HG03159 (cell line): ENCODE data around the gene OR5B3.
"Not testable (repeated sequence)": the region's sequence is repeated elsewhere in the genome, so short reads cannot be mapped to it uniquely, and the experiment has no call there.

Experiments
- ATAC-seq: cut with Tn5 transposase; IDR thresholded peaks from one replicate; pipeline ENCODE4 v1.9.1; 2021; ENCODE audit warnings: mild to moderate bottlenecking, moderate library complexity; ENCODE audit not compliant: unreplicated experiment

OR5B3 gene

DNA sequence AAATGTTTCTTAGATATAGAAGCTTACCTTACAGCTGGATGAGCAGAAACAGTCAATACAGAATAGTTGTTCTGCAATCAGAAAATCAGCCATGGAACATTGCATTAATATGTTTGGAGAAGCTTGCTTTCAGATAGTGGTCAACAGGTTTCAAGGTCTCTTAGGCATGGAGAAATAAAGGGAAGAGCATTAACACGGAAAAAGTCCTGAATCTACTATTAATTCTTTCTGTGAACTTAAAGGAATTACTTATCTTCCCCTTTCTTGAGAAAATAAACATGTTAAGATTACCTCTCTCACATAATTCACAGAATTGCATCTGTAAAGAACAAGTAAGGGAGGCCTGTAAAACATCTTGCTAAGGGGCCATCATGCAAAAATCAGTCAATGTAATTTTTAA is at the start of gene OR5B3:
Gene OR5B3, minus strand, starts transcription at position 101 of the 400 bp plus-strand sequence. CDS start 3,465 bp downstream, outside the sequence.
- no peak for ATAC-seq

DNA sequence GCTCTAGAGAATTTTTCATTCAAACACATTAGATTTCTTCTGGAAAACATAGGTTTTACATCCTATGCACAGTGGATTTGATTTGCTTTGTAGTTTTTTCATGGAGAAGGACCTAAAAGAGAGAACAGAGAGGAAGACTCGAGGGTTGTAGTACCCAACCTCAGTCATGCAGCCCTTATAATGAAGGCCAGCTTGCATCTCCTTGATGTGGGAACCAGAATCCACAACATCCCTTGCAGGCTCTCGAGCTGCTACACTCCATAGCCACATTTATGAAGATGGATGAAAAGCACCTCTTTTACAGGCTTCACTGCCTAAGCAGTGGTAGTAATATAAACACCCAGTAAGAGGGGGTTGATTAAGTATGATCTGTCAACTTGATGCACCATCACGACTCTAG is 44.9 kb upstream of the OR5B3 start:
- no peak for ATAC-seq

DNA sequence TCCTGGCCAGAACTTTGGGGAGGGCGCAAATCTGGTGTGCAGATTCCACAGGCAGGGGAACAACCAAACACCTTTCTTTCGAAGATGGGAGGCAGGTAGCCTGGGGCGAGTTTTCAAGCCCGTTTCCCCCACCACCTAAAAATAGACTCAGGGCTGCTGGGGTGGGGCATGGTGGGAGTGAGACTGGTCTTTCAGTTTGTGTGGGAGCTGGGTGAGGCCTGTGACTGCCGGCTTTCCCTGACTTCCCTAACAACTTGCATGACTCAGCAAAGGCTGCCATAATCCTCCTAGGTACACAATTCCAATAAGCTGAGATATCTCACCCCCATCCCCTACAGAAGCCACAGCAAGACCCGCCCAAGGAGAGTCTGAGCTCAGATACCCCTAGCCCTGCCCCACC is 39.6 kb upstream of the OR5B3 start:
- ATAC-seq, result no peak

DNA sequence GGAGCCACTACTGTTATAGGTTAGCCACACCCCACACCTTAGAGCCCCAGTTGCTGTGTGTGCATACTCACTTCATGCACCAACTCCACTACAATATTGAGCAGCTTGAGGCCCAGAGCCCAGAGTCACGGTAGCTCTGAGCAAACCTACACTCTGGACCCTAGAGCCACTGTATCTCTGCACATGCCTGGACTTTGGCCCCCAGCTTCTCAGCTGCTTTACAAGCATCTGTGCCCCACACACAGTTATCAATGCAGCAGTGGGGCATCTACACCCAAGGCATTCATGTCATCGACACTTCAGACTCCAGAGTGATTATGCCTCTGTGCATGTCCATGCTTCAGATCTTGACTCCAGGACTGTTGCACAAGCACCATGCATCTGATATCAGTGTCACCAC is 37.6 kb upstream of the OR5B3 start:
- no peak for ATAC-seq

DNA sequence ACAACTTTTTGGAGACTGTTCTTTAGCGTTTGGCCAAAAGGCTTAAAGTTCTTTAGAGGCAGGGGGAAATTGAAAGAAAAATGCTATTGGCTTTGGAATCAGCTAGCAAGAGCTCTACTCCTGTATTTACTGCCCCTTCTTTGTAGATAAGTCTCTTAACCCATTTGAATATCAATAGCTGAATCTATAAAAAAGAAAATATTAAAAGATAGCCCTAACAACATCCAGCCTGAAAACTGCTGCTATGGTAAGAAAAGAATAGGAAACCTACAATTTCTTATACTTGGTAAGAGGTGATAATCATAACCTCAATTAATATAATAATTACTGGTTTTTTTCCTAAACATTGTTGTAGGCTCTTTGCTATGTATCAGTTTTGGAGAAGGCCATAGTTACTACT is 35.5 kb upstream of the OR5B3 start, which contains the start of gene OR5B12:
Gene OR5B12, minus strand, starts transcription at position 101 of the 400 bp plus-strand sequence. CDS start 2,085 bp downstream, outside the sequence.
- no peak for ATAC-seq

DNA sequence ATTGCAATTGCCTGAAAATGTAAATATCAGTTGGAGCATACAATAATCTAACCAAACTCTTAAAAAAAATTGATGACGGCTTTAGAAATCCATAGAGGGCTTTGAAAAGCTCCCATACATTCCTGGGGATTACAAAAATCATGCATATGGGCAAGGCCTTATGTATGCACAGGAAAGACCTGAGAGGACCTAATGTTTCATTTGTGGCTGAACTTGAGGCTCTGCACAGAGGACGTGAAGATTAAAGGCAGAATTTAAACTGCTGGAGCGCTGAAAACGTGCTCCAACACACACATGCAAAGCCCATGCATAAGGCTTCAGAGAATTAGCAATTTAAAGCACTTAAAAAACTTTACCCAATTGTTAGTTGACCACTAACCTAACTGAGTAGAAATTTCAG is 31.8 kb upstream of the OR5B3 start:
- no peak for ATAC-seq

DNA sequence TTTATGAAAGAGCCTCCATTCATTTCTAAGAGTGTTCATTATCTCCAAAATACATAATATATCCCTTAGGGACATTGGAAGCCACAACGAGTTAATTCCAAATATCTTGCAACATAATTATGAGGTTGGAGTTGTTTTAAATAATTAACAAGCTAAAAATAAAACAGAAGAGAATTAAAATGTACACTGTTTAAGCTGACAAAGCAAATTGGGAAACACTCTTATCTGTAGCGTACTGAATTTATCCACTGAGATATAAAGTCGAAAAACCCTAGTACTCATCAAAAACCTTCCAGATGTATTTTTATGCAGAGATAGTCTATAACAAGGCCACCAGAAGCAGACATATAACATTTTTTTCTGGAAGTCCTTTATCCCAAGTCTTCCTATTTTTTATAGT is 27.5 kb upstream of the OR5B3 start:
- no peak for ATAC-seq

DNA sequence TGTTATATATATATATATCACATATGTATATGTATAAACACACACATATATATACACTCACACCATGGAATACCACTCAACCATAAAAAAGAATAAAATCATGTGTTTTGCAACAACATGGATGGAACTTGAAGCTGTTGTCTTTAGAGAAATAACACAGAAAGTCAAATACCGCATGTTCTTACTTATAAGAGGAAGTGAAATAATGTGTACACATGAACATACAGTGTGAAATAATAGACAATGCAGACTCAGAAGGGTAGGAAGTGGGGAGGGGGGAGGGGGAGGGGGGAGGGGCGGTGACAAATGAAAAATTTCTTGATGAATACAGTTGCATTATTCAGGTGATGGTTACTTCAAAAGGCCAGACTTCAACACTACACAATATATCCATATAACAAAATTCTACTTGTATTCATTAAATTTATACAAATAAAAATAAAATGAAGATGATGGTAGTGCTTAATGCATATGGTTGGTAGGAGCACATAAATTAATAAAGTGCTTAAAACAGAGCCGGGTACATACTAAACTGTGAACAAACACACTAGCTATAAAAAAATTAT is 27.0 kb upstream of the OR5B3 start:
- ATAC-seq, result peak; percentile 88

DNA sequence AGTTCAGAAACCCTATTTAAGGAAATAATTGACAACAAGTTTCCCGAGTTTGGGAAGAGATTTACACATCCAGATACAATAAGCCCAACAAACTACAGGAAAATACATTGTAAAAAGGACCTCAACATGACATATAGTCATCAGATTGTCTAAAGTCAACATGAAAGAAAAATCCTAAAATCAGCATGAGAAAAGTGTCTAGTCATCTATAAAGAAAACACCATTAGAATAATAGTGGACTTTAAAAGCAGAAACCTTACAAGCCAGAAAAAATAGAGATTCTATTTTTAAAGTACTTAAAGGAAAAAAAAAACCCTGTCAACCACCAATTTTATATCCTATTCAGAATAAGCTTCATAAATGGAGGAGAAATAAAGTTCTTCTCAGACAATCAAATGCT is 22.6 kb upstream of the OR5B3 start:
- ATAC-seq, result no peak

DNA sequence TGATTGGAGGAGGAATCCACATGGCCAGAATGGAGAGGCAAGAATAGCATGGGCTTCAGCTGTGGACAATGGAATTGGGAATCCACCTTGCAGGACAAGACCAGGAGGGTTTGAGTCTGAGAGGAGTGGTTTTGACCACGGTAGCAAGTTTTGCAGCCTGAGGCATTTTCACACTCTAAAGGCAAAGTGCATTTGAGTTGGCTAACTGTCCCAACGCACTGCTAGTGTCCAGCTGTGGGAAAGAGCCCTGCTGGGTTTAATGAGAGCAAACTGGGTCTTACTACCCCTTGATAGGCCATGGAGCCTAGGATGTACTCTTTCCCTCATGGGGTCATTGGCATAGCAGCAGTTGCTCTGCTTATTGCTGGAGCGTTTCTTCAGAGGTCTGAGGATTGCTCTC is 21.3 kb upstream of the OR5B3 start, which contains the start of gene OR5B2:
Gene OR5B2, minus strand, starts transcription at position 101 of the 400 bp plus-strand sequence. CDS start 4,860 bp downstream, outside the sequence.
- ATAC-seq, result no peak

DNA sequence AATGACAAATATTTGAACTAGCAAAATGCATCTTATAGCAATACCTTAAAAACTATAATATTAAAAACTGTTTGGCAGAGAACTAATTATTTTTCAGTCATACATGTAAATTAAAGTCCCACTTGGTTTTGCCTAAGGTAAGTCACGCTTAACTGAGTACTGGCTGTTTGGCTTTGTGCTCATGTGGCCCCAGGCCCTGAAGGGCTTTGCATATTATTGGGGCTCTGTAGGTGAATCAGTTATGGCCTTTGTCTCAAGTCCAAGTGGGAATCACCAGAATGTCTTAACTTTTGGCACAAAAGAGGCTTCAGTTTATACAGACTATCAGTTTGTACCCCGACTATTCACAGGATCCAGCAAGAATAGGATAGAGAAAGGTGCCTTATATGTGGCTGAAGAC is 7.1 kb downstream of the OR5B3 start:
- ATAC-seq, result not testable (repeated sequence)

DNA sequence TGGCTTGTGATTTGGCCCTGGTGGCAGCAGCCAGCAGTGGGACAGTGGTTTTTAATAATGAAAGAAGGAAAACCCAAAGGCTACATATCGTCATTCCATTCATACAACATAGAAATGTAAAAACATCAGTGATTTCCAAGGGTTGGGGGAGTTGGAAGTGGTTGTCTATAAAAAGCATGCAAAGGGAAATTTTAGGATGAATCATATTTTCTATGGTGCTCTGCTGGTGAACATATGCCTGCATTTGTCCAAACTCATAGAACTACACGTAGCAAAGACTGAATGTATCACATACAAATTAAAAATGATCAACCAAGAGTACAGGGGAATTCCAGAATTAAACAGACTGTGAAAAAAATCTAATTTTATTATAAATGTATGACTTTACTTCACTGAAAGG is 11.1 kb downstream of the OR5B3 start:
- no peak for ATAC-seq

DNA sequence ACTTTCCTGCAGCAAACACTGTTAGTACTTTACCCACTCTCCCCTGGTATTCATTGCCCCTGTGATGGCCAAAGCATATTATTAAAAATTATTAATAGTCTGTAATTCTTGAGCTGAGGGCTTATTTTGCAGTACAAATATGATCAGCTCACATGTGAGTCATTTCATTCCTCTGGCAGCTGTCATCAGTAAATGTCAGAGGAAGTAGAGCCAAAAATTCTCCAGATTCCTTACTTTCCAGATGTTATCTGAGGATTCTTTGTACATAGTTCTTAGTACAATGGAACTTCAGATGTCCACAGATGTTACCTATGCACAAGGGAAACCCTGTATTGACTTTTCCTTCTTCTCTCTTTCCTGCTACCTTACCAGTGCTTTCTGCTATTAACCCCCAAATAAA is 12.5 kb downstream of the OR5B3 start:
- no peak for ATAC-seq

DNA sequence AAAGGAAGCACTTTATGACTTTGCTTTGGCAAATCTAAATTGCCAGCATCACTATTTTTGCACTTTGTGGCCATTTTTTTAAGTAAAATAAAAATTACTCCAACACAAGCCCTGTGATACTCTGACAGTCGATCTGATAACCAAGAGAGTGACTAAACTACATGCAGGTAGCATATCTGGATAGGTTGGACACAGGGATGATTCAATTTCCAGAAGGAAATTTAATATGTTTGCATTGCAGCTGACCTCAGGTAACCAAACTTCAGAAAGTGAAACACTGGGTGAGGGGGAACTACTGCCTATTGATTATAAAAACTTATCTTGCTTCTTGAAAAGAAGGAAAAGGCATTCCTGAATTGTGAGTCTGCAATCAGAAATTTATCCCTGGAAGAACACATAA is 13.9 kb downstream of the OR5B3 start:
- ATAC-seq, result no peak

DNA sequence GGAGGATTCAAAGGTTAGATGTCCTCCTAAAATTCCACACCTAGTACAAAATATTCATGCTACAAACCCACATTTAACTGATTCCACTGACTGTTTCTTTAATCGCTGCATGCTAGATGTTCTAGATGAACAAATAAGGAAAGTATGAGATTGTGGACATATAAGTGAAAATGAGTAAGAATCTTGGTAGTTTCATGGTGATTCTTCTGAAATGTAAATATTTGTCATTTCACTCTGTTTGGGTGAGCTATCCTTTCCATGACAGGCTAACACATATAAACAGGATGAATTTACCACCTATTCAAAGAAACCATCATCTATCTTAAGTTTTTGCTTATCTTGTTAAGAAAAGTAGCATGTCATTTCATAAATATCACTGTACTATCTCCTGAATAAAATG is 14.8 kb downstream of the OR5B3 start:
- no peak for ATAC-seq

DNA sequence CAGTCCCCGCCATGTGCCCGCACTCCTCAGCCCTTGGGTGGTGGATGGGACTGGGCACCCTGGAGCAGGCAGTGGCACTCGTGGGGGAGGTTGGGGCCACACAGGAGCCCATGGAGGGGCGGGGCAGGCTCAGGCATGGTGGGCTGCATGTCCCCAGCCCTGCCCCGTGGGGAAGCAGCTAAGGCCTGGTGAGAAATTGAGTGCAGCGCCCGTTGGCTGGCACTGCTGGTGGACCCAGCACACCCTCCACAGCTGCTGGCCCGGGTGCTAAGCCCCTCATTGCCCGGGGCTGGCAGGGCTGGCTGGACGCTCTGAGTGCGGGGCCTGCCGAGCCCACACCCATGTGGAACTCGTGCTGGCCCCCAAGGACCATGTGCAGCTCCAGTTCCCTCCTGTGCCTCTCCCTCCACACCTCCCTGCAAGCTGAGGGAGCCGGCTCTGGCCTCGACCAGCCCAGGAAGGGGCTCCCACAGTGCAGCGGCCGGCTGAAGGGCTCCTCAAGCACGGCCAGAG is 16.1 kb downstream of the OR5B3 start:
- no peak for ATAC-seq

DNA sequence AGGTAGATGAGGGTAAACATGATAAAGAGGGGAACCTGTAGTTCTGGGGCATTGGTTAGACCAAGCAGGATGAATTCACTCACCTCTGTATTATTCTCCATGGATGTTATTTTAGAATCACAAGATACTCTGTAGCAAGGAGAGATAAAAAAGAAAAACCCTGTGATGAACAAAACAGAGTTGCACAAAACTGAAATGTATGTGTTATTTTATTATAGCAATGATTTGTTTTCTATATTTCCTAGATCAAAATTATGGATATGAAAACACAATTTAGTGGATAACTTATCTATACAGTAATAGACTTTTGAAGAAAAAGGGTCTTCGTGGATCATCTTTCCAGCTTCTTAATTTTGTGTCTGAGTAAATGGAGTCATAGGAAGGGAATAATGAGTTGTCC is 47.7 kb downstream of the OR5B3 start, which contains the start of gene OR5B17:
Gene OR5B17, minus strand, starts transcription at position 101 of the 400 bp plus-strand sequence. Its CDS starts 0 bp downstream, at position 101.
- no peak for ATAC-seq

DNA sequence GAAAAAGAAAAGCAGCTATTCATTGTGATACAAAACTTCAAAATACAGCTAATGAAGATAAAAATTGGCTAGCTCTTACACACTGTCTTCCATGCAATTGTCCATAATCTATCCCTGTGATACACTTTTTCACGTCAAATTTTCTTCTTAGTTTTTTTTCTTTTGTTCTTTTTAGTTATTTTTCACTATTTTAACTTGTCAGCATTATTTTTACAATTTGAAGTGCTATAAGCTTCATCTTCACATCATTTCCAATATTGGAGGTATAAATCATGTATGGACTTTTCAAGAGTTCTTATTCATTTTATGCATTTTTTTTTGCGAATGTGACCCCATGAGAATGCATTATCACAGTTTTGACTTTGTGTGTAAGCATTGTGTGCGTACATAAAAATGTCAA is 51.9 kb downstream of the OR5B3 start:
- ATAC-seq, result no peak
